H9 (cell line): Measurements from ENCODE around the gene TFIP11. TPM values are rescaled to one million over a fixed set of nuclear protein-coding genes. Genes with fewer than 3 reads are reported as not detected.

Source experiments
- DNase-seq: peaks from one replicate; pipeline ENCODE4 v3.0.0-alpha.2; 2017
- H2AFZ ChIP-seq: one replicate; pipeline ENCODE4 v1.6.1; 2013; ENCODE audit warnings: mild to moderate bottlenecking, low read length, control low read depth, moderate library complexity
- H2AK5ac ChIP-seq: 2 replicates; pipeline ENCODE4 v1.6.1; 2013; ENCODE audit warnings: low read length, control low read depth, mixed read lengths; ENCODE audit not compliant: insufficient read length
- H2BK120ac ChIP-seq: one replicate; pipeline ENCODE4 v1.6.1; 2013; ENCODE audit warnings: low read depth, mild to moderate bottlenecking, low read length, control low read depth, inconsistent platforms; ENCODE audit not compliant: poor library complexity, severe bottlenecking
- H2BK12ac ChIP-seq: 2 replicates; pipeline ENCODE4 v1.6.1; 2013; ENCODE audit warnings: low read length, control low read depth, mixed read lengths, low read depth; ENCODE audit not compliant: insufficient read length
- H2BK15ac ChIP-seq: 2 replicates; pipeline ENCODE4 v1.6.1; 2013; ENCODE audit warnings: low read depth, low read length, control low read depth
- H2BK20ac ChIP-seq: one replicate; pipeline ENCODE4 v1.6.1; 2013; ENCODE audit warnings: low read depth, mild to moderate bottlenecking, low read length, control low read depth, inconsistent platforms; ENCODE audit not compliant: poor library complexity, severe bottlenecking
- H2BK5ac ChIP-seq: 2 replicates; pipeline ENCODE4 v1.6.1; 2013; ENCODE audit warnings: low read length, control low read depth, mixed read lengths; ENCODE audit not compliant: insufficient read length
- H3K14ac ChIP-seq: 2 replicates; pipeline ENCODE4 v1.6.1; 2013; ENCODE audit warnings: low read length, control low read depth; ENCODE audit not compliant: insufficient read depth
- H3K18ac ChIP-seq: 2 replicates; pipeline ENCODE4 v1.6.1; 2013; ENCODE audit warnings: low read depth, mild to moderate bottlenecking, mixed read lengths, low read length, control low read depth; ENCODE audit not compliant: insufficient read length
- H3K23ac ChIP-seq: 2 replicates; pipeline ENCODE4 v1.6.1; 2013; ENCODE audit warnings: low read length, control low read depth, mixed read lengths, low read depth; ENCODE audit not compliant: insufficient read length
- H3K23me2 ChIP-seq: 2 replicates; pipeline ENCODE4 v1.6.1; 2013; ENCODE audit warnings: low read depth, mild to moderate bottlenecking, mixed read lengths, low read length, control low read depth; ENCODE audit not compliant: insufficient read length, poor library complexity, severe bottlenecking
- H3K27ac ChIP-seq: 2 replicates; pipeline ENCODE4 v1.5.1; 2013; ENCODE audit warnings: low read length, control low read depth, mixed read lengths, low read depth; ENCODE audit not compliant: insufficient read length
- H3K27me3 ChIP-seq: 2 replicates; pipeline ENCODE4 v1.6.1; 2013; ENCODE audit warnings: low read length, control low read depth, inconsistent platforms; ENCODE audit not compliant: insufficient read depth
- H3K4ac ChIP-seq: 2 replicates; pipeline ENCODE4 v1.6.1; 2013; ENCODE audit warnings: low read depth, mild to moderate bottlenecking, control low read depth, inconsistent platforms, low read length, moderate library complexity
- H3K4me1 ChIP-seq: 2 replicates; pipeline ENCODE4 v1.6.1; 2013; ENCODE audit warnings: low read length, control low read depth, inconsistent platforms; ENCODE audit not compliant: insufficient read depth
- H3K4me2 ChIP-seq: 2 replicates; pipeline ENCODE4 v1.6.1; 2013; ENCODE audit warnings: low read length, control low read depth, mixed read lengths; ENCODE audit not compliant: insufficient read length, insufficient read depth
- H3K56ac ChIP-seq: 2 replicates; pipeline ENCODE4 v1.6.1; 2013; ENCODE audit warnings: low read depth, mild to moderate bottlenecking, mixed read lengths, low read length, control low read depth; ENCODE audit not compliant: insufficient read length
- H3K79me1 ChIP-seq: 2 replicates; pipeline ENCODE4 v1.6.1; 2013; ENCODE audit warnings: low read depth, mild to moderate bottlenecking, moderate library complexity, low read length, control low read depth, inconsistent platforms; ENCODE audit not compliant: insufficient read depth, poor library complexity, severe bottlenecking
- H3K79me2 ChIP-seq: 2 replicates; pipeline ENCODE4 v1.6.1; 2013; ENCODE audit warnings: low read length, control low read depth, inconsistent platforms; ENCODE audit not compliant: insufficient read depth
- H3K9ac ChIP-seq: 2 replicates; pipeline ENCODE4 v1.6.1; 2013; ENCODE audit warnings: low read length, control low read depth, mixed read lengths; ENCODE audit not compliant: insufficient read length; ENCODE audit errors: extremely low read depth
- H3K9me3 ChIP-seq: one replicate; pipeline ENCODE4 v1.6.1; 2013; ENCODE audit warnings: low read depth, low read length, inconsistent platforms; ENCODE audit not compliant: control insufficient read depth
- H3T11ph ChIP-seq: one replicate; pipeline ENCODE4 v1.6.1; 2013; ENCODE audit warnings: mild to moderate bottlenecking, low read length, control low read depth, inconsistent platforms
- H4K20me1 ChIP-seq: one replicate; pipeline ENCODE4 v1.6.1; 2013; ENCODE audit not compliant: control insufficient read depth, insufficient read length, insufficient read depth
- H4K5ac ChIP-seq: 2 replicates; pipeline ENCODE4 v1.6.1; 2013; ENCODE audit warnings: low read depth, mild to moderate bottlenecking, mixed read lengths, low read length, control low read depth; ENCODE audit not compliant: insufficient read length
- H4K8ac ChIP-seq: replicated peaks from 2 replicates; pipeline ENCODE4 v1.6.1; 2013; ENCODE audit warnings: low read length, control low read depth, mixed read lengths, low read depth; ENCODE audit not compliant: insufficient read length
- H4K91ac ChIP-seq: 2 replicates; pipeline ENCODE4 v1.6.1; 2013; ENCODE audit warnings: low read depth, mild to moderate bottlenecking, moderate library complexity, mixed read lengths, low read length, control low read depth; ENCODE audit not compliant: insufficient read length
- H3K27ac Mint-ChIP-seq, 3 experiments: 2 replicates in 2 of 3; 3 replicates in 1 of 3; pipeline ENCODE4 v1.8.0; 2020 to 2021; ENCODE audit warnings: mixed read lengths in 3 of 3, mild to moderate bottlenecking in 1 of 3, moderate library complexity in 1 of 3
- H3K27me3 Mint-ChIP-seq: 2 replicates; pipeline ENCODE4 v1.8.0; 2021; ENCODE audit warnings: low read depth, mild to moderate bottlenecking, moderate library complexity, mixed read lengths
- H3K36me3 Mint-ChIP-seq, 3 experiments: 2 replicates in 2 of 3; 3 replicates in 1 of 3; pipeline ENCODE4 v1.8.0; 2020 to 2021; ENCODE audit warnings: low read depth in 3 of 3, mixed read lengths in 3 of 3; ENCODE audit not compliant: insufficient read depth in 1 of 3
- H3K4me1 Mint-ChIP-seq, 2 experiments: 2 replicates each; pipeline ENCODE4 v1.8.0; 2020; ENCODE audit warnings: mixed read lengths in 2 of 2
- H3K4me3 Mint-ChIP-seq, 2 experiments: 2 replicates in 1 of 2; 3 replicates in 1 of 2; pipeline ENCODE4 v1.8.0; 2020 to 2021; ENCODE audit warnings: mild to moderate bottlenecking in 2 of 2, mixed read lengths in 2 of 2, moderate library complexity in 1 of 2
- H3K9me3 Mint-ChIP-seq, 2 experiments: 2 replicates in 1 of 2; 3 replicates in 1 of 2; pipeline ENCODE4 v1.8.0; 2020; ENCODE audit warnings: mild to moderate bottlenecking in 2 of 2, mixed read lengths in 2 of 2, moderate library complexity in 1 of 2
- WGBS: extraction: QIAGEN DNeasy Blood & Tissue Kit; methylation state at CpG from one replicate; pipeline ENCODE4 v1.1.7; 2013; ENCODE audit warnings: missing lambda C conversion rate, low lambda C conversion rate, mixed read lengths; ENCODE audit not compliant: insufficient read length; ENCODE audit errors: extremely low coverage; 5-methylcytosine and 5-hydroxymethylcytosine counted together
- total RNA-seq: library from RNA; stranded (reverse); gene quantifications from 2 replicates; pipeline ENCODE4 v1.2.1, GENCODE V29; 2021
- TF ChIP-seq, protein P1 (sequence below): fragments of 200-600 bp; sonication (generic); conservative IDR thresholded peaks from 3 replicates; pipeline ENCODE4 v1.8.0; 2021; ENCODE audit warnings: antibody characterized with exemption, mild to moderate bottlenecking

Gene TFIP11
- total RNA-seq, 1 experiment from 2014 or later, result 36.4 TPM

DNA sequence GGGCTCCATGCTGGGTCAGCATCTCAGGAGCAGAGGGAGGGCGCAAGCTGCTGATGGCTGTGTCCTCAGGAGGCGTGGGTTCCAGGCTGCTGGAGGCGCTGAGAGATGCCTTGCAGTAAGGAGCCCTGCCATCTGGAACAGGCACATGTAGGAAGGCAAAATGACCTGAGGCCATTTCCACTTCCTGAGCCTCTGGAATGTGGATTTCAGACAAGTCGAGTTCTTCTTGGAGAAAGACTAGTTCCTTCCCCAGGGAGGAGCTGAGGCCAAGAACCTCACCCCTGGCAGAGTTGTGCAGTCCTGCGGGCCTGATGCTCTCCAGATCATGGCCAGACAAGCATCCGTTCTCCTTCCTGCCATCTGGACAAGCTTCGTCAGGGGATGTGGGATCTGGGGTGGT lies 48.0 kb downstream of the TFIP11 start:
- no peaks in the 10 kb centered on the region for H3K27me3 Mint-ChIP-seq
- no peaks in the 10 kb centered on the region for H3K79me1 ChIP-seq
- H3K27ac Mint-ChIP-seq, result no peak overlapping the region

More for the DNA sequence above, 48.0 kb downstream of the TFIP11 start:
- Histone ChIP-seq H3K9ac (no peak overlapping the region), H4K20me1 (no peaks in the 10 kb centered on the region), H2BK12ac (no peak overlapping the region), H3K23me2 (no peaks in the 10 kb centered on the region), H3K27ac (no peak overlapping the region), H2AFZ (no peak overlapping the region), H3K9me3 (no peaks in the 10 kb centered on the region), H4K91ac (no peak overlapping the region), H3K18ac (no peak overlapping the region), H4K8ac (no peak overlapping the region), H3K79me2 (no peaks in the 10 kb centered on the region; the same call in 1 of the 2 replicates), H2BK5ac (no peak overlapping the region), H3K23ac (no peak overlapping the region), H3K27me3 (no peaks in the 10 kb centered on the region), H4K5ac (no peak overlapping the region), H2BK15ac (no peak overlapping the region), H3K56ac (no peak overlapping the region), H2BK120ac (no peak overlapping the region), H2BK20ac (no peak overlapping the region), H3K4me2 (no peak overlapping the region), H3K14ac (no peak overlapping the region), H3K4me1 (no peaks in the 10 kb centered on the region), H3K4ac (no peak overlapping the region), H3T11ph (no peak overlapping the region), H2AK5ac (no peak overlapping the region)
- Mint-ChIP-seq H3K9me3 (no peaks in the 10 kb centered on the region), H3K36me3 (peaks cover 30 to 68% (median 58%) of the 10 kb centered on the region in 3 experiments), H3K4me1 (peaks cover 5% of the 10 kb centered on the region in 2 experiments), H3K4me3 (no peak overlapping the region)
- no peak for DNase-seq
- TF ChIP-seq, protein P1, sequence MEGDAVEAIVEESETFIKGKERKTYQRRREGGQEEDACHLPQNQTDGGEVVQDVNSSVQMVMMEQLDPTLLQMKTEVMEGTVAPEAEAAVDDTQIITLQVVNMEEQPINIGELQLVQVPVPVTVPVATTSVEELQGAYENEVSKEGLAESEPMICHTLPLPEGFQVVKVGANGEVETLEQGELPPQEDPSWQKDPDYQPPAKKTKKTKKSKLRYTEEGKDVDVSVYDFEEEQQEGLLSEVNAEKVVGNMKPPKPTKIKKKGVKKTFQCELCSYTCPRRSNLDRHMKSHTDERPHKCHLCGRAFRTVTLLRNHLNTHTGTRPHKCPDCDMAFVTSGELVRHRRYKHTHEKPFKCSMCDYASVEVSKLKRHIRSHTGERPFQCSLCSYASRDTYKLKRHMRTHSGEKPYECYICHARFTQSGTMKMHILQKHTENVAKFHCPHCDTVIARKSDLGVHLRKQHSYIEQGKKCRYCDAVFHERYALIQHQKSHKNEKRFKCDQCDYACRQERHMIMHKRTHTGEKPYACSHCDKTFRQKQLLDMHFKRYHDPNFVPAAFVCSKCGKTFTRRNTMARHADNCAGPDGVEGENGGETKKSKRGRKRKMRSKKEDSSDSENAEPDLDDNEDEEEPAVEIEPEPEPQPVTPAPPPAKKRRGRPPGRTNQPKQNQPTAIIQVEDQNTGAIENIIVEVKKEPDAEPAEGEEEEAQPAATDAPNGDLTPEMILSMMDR, result no peak
- no CpG with 5 or more reads among the region's 7 CpGs for whole genome bisulfite sequencing
